OCI-LY1 (cell line): ENCODE data around the gene LHX3.

ENCODE experiments used
- H2AFZ ChIP-seq: fragments of 200-600 bp; sonication (generic), shearing (Covaris generic); 2 replicates; pipeline ENCODE4 v1.6.0; 2014; ENCODE audit warnings: antibody characterized with exemption, mild to moderate bottlenecking, low read length
- H3F3A ChIP-seq: fragments of 200-600 bp; sonication (generic), shearing (Covaris generic); 2 replicates; pipeline ENCODE4 v1.6.0; 2014; ENCODE audit warnings: mild to moderate bottlenecking, antibody characterized with exemption, low read length, moderate library complexity; ENCODE audit not compliant: insufficient read depth
- H3K27ac ChIP-seq: fragments of 200-600 bp; sonication (generic); 2 replicates; pipeline ENCODE4 v1.5.1; 2014; ENCODE audit warnings: low read length, mixed run types, mild to moderate bottlenecking, low read depth; ENCODE audit not compliant: poor library complexity, severe bottlenecking
- H3K27me3 ChIP-seq: fragments of 200-600 bp; sonication (generic); 2 replicates; pipeline ENCODE4 v1.6.0; 2014; ENCODE audit warnings: antibody characterized with exemption, mild to moderate bottlenecking, low read length, moderate library complexity; ENCODE audit not compliant: insufficient read depth
- H3K36me3 ChIP-seq: fragments of 200-600 bp; sonication (generic); 2 replicates; pipeline ENCODE4 v1.6.1; 2014; ENCODE audit warnings: mild to moderate bottlenecking, antibody characterized with exemption, low read length, moderate library complexity, mixed read lengths; ENCODE audit not compliant: insufficient read depth
- H3K4me1 ChIP-seq: fragments of 200-600 bp; sonication (generic); 2 replicates; pipeline ENCODE4 v1.5.1; 2014; ENCODE audit warnings: mild to moderate bottlenecking, low read length, moderate library complexity; ENCODE audit not compliant: insufficient read depth, severe bottlenecking
- H3K4me2 ChIP-seq: fragments of 200-600 bp; sonication (generic), shearing (Covaris generic); 2 replicates; pipeline ENCODE4 v1.6.1; 2014; ENCODE audit warnings: low read length
- H3K4me3 ChIP-seq: fragments of 200-600 bp; sonication (generic); 2 replicates; pipeline ENCODE4 v1.5.1; 2014; ENCODE audit warnings: low read length, low read depth, mild to moderate bottlenecking, mixed read lengths; ENCODE audit not compliant: poor library complexity, severe bottlenecking
- H3K79me2 ChIP-seq: fragments of 200-600 bp; shearing (Covaris generic); 2 replicates; pipeline ENCODE4 v1.6.1; 2016; ENCODE audit warnings: mixed run types, low read length, mixed read lengths; ENCODE audit not compliant: insufficient read depth
- H3K9ac ChIP-seq: fragments of 200-600 bp; sonication (generic), shearing (Covaris generic); 2 replicates; pipeline ENCODE4 v1.6.1; 2014; ENCODE audit warnings: mild to moderate bottlenecking, low read length, mixed read lengths
- H3K9me2 ChIP-seq: fragments of 200-600 bp; sonication (generic), shearing (Covaris generic); 2 replicates; pipeline ENCODE4 v1.6.1; 2014; ENCODE audit warnings: low read depth, mild to moderate bottlenecking, low read length, mixed read lengths
- H3K9me3 ChIP-seq: fragments of 200-600 bp; shearing (Covaris generic); 2 replicates; pipeline ENCODE4 v1.6.1; 2014; ENCODE audit warnings: low read length, mixed read lengths
- H4K20me1 ChIP-seq: fragments of 200-600 bp; sonication (generic), shearing (Covaris generic); 2 replicates; pipeline ENCODE4 v1.6.0; 2016; ENCODE audit warnings: mild to moderate bottlenecking, low read length; ENCODE audit not compliant: insufficient read depth
- CTCF ChIP-seq: fragments of 200-600 bp; sonication (generic), shearing (Covaris generic); IDR thresholded peaks from 2 replicates; pipeline ENCODE4 v1.5.1; 2017; ENCODE audit warnings: mild to moderate bottlenecking, antibody characterized with exemption, low read length, moderate library complexity, mixed read lengths
- EZH2 ChIP-seq: fragments of 200-600 bp; sonication (generic), shearing (Covaris generic); IDR thresholded peaks from 2 replicates; pipeline ENCODE4 v1.8.0; 2017; ENCODE audit warnings: borderline replicate concordance, mixed run types, mild to moderate bottlenecking, antibody characterized with exemption, low read length, moderate library complexity, mixed read lengths

Gene LHX3

GRCh38 chr9:136187197-136187596 is 17.7 kb downstream of the LHX3 start:
- Histone ChIP-seq H3K36me3 (no peaks in the 10 kb centered on the region), H2AFZ (no peak overlapping the region), H3K27ac (no peak overlapping the region), H3K27me3 (peaks cover 11% of the 10 kb centered on the region; the same call in 1 of the 2 replicates), H3F3A (no peaks in the 10 kb centered on the region), H3K9me3 (no peaks in the 10 kb centered on the region), H3K4me2 (no peak overlapping the region), H3K4me1 (no peaks in the 10 kb centered on the region), H3K9me2 (no peaks in the 10 kb centered on the region), H3K9ac (no peak overlapping the region), H3K79me2 (no peaks in the 10 kb centered on the region), H3K4me3 (no peak overlapping the region), H4K20me1 (no peaks in the 10 kb centered on the region)
- TF ChIP-seq EZH2, result no peak
- TF ChIP-seq CTCF, result no peak

GRCh38 chr9:136186386-136186785 is 18.5 kb downstream of the LHX3 start:
- no peaks in the 10 kb centered on the region for H3K36me3 ChIP-seq
- no peak for TF ChIP-seq CTCF
- no peak for TF ChIP-seq EZH2
- H3K9ac ChIP-seq, result no peak overlapping the region
- no peak overlapping the region for H3K27ac ChIP-seq
- H3K79me2 ChIP-seq, result no peaks in the 10 kb centered on the region
- H3K27me3 ChIP-seq, result peaks cover 11% of the 10 kb centered on the region; the same call in 1 of the 2 replicates
- H3K4me1 ChIP-seq, result no peaks in the 10 kb centered on the region
- H3K9me3 ChIP-seq, result no peaks in the 10 kb centered on the region
- H3F3A ChIP-seq, result no peaks in the 10 kb centered on the region
- no peaks in the 10 kb centered on the region for H4K20me1 ChIP-seq
- no peak overlapping the region for H3K4me2 ChIP-seq
- H3K4me3 ChIP-seq, result no peak overlapping the region
- H2AFZ ChIP-seq, result no peak overlapping the region
- H3K9me2 ChIP-seq, result no peaks in the 10 kb centered on the region

GRCh38 chr9:136185596-136186366 is 19.1 kb downstream of the LHX3 start:
- TF ChIP-seq EZH2 (no peak), CTCF (no peak)
- H2AFZ ChIP-seq, result no peak overlapping the region
- H3K9me2 ChIP-seq, result no peaks in the 10 kb centered on the region
- no peaks in the 10 kb centered on the region for H3K36me3 ChIP-seq
- no peaks in the 10 kb centered on the region for H3K79me2 ChIP-seq
- H3K4me3 ChIP-seq, result no peak overlapping the region
- no peak overlapping the region for H3K27ac ChIP-seq
- H3K27me3 ChIP-seq, result peaks cover 7% of the 10 kb centered on the region; the same call in 1 of the 2 replicates
- no peaks in the 10 kb centered on the region for H3F3A ChIP-seq
- no peaks in the 10 kb centered on the region for H3K4me1 ChIP-seq
- no peaks in the 10 kb centered on the region for H3K9me3 ChIP-seq
- no peak overlapping the region for H3K4me2 ChIP-seq
- H4K20me1 ChIP-seq, result no peaks in the 10 kb centered on the region
- no peak overlapping the region for H3K9ac ChIP-seq
